HG03139 (cell line): ENCODE results near the gene MIER2.

Experiments used
- ATAC-seq: cut with Tn5 transposase; IDR thresholded peaks from one replicate; pipeline ENCODE4 v1.9.1; 2021; ENCODE audit not compliant: unreplicated experiment

The MIER2 gene

GRCh38 chr19:378706-379105 lies 34.1 kb upstream of the MIER2 start:
- ATAC-seq: no peak

- ATAC-seq: no peak
These were observed 33.4 kb upstream of the MIER2 start for GRCh38 chr19:377801-378581.

GRCh38 chr19:376111-376470 lies 31.5 kb upstream of the MIER2 start:
- no peak for ATAC-seq

- ATAC-seq: no peak
These were observed 31.0 kb upstream of the MIER2 start for GRCh38 chr19:375395-376110.

GRCh38 chr19:374886-375235 lies 30.3 kb upstream of the MIER2 start:
- no peak for ATAC-seq

GRCh38 chr19:374183-374885 lies 29.7 kb upstream of the MIER2 start:
- ATAC-seq: no peak

GRCh38 chr19:373391-374182 lies 29.0 kb upstream of the MIER2 start:
- ATAC-seq: no peak

GRCh38 chr19:372306-372890 lies 27.8 kb upstream of the MIER2 start:
- no peak for ATAC-seq

- ATAC-seq: no peak
These were observed 27.0 kb upstream of the MIER2 start for GRCh38 chr19:371501-372168.

- ATAC-seq: no peak
These were observed 26.2 kb upstream of the MIER2 start for GRCh38 chr19:370641-371330.

- ATAC-seq: no peak
These were observed 25.3 kb upstream of the MIER2 start for GRCh38 chr19:369876-370275.

- ATAC-seq: no peak
These were observed 24.7 kb upstream of the MIER2 start for GRCh38 chr19:369256-369655.

GRCh38 chr19:368630-369024 lies 24.0 kb upstream of the MIER2 start:
- no peak for ATAC-seq

GRCh38 chr19:367963-368629 lies 23.5 kb upstream of the MIER2 start:
- no peak for ATAC-seq

GRCh38 chr19:367561-367960 lies 23.0 kb upstream of the MIER2 start:
- ATAC-seq: no peak

- ATAC-seq: no peak
These were observed 22.4 kb upstream of the MIER2 start for GRCh38 chr19:366951-367350.

GRCh38 chr19:366205-366783 lies 21.7 kb upstream of the MIER2 start:
- no peak for ATAC-seq

- ATAC-seq: no peak
These were observed 20.1 kb upstream of the MIER2 start for GRCh38 chr19:364496-365287.
